G401 (cell line): ENCODE data around the gene ACP7. TPM values are rescaled to one million over a fixed set of nuclear protein-coding genes. Genes with fewer than 3 reads are reported as not detected.
"Not testable (repeated sequence)": the region's sequence is repeated elsewhere in the genome, so short reads cannot be mapped to it uniquely, and the experiment has no call there.

Source experiments
- DNase-seq: peaks from one replicate; pipeline ENCODE4 v3.0.0-alpha.2; 2015; ENCODE audit warnings: low spot score
- in situ Hi-C: cut with HindIII; loops from 2 replicates; pipeline ENCODE4 v1.10.0; 2016; ENCODE audit warnings: low sequenced_read_pairs, mixed read lengths
- total RNA-seq: library from RNA; depleted of rRNA; stranded (reverse); fragments of >200 nt; shearing (Covaris generic); gene quantifications from 2 replicates; pipeline ENCODE4 v1.2.3, GENCODE V29; 2014

The ACP7 gene
- total RNA-seq, 1 experiment from 2014 or later: not detected

GRCh38 chr19:39099341-39099740 lies 15.2 kb downstream of the ACP7 start:
- in situ Hi-C loops: no loop called here
- DNase-seq: no peak

- no peak for DNase-seq
- in situ Hi-C loops: no loop called here
Observed at GRCh38 chr19:39100500-39101166, 16.5 kb downstream of the ACP7 start.

- in situ Hi-C loops: no loop called here
- DNase-seq: peak; percentile 67
Observed at GRCh38 chr19:39103151-39103550, 19.0 kb downstream of the ACP7 start.

GRCh38 chr19:39104186-39104596 lies 20.0 kb downstream of the ACP7 start:
- DNase-seq: peak; percentile 96
- in situ Hi-C loops: no loop called here

- in situ Hi-C loops: no loop called here
- DNase-seq: peak; percentile 87
Observed at GRCh38 chr19:39106194-39106593, 22.0 kb downstream of the ACP7 start.

GRCh38 chr19:39109641-39110040 lies 25.5 kb downstream of the ACP7 start:
- DNase-seq: no peak
- in situ Hi-C loops: no loop called here

GRCh38 chr19:39110263-39110967 lies 26.2 kb downstream of the ACP7 start:
- in situ Hi-C loops: no loop called here
- peak; percentile 82 for DNase-seq

- in situ Hi-C loops: no loop called here
- DNase-seq: peak; percentile 24
Observed at GRCh38 chr19:39111593-39112199, 27.5 kb downstream of the ACP7 start.

GRCh38 chr19:39112338-39112890 lies 28.2 kb downstream of the ACP7 start:
- DNase-seq: peak; percentile 39
- in situ Hi-C loops: no loop called here

- in situ Hi-C loops: no loop called here
- DNase-seq: no peak
Observed at GRCh38 chr19:39113199-39113598, 29.0 kb downstream of the ACP7 start.

GRCh38 chr19:39115105-39115847 lies 31.1 kb downstream of the ACP7 start:
- no peak for DNase-seq
- in situ Hi-C loops: no loop called here

- DNase-seq, in situ Hi-C loops: not testable (repeated sequence)
Observed at GRCh38 chr19:39117023-39117422, 32.9 kb downstream of the ACP7 start.

GRCh38 chr19:39119830-39120229 lies 35.7 kb downstream of the ACP7 start:
- DNase-seq: no peak
- in situ Hi-C loops: no loop called here

- no peak for DNase-seq
- in situ Hi-C loops: no loop called here
Observed at GRCh38 chr19:39122934-39123731, 39.0 kb downstream of the ACP7 start.

GRCh38 chr19:39124136-39124764 lies 40.1 kb downstream of the ACP7 start:
- DNase-seq: no peak
- in situ Hi-C loops: no loop called here

GRCh38 chr19:39125199-39125553 lies 41.0 kb downstream of the ACP7 start:
- in situ Hi-C loops: no loop called here
- DNase-seq: no peak

- in situ Hi-C loops: no loop called here
- peak; percentile 98 for DNase-seq
Observed at GRCh38 chr19:39125554-39126311, 41.6 kb downstream of the ACP7 start, which contains the start of gene PAK4. PAK4 (plus strand) TSS chr19:39125786; CDS start chr19:39169554, 43,768 bp downstream.
